Osteocyte (in vitro differentiated cells): ENCODE measurements around the gene NFIX. TPM values are rescaled to one million over a fixed set of nuclear protein-coding genes. Genes with fewer than 3 reads are reported as not detected.

ENCODE experiments used
- DNase-seq: peaks from one replicate; pipeline ENCODE4 v3.0.0; 2021; ENCODE audit warnings: mixed read lengths; ENCODE audit not compliant: unreplicated experiment; ENCODE audit errors: extremely low spot score
- H3K27ac Mint-ChIP-seq: one replicate; pipeline ENCODE4 v1.8.0; 2021; ENCODE audit warnings: mild to moderate bottlenecking, mixed read lengths; ENCODE audit not compliant: unreplicated experiment
- H3K27me3 Mint-ChIP-seq: one replicate; pipeline ENCODE4 v1.8.0; 2021; ENCODE audit warnings: mixed read lengths; ENCODE audit not compliant: unreplicated experiment
- H3K36me3 Mint-ChIP-seq: one replicate; pipeline ENCODE4 v1.8.0; 2021; ENCODE audit warnings: mixed read lengths; ENCODE audit not compliant: unreplicated experiment
- H3K4me1 Mint-ChIP-seq: one replicate; pipeline ENCODE4 v1.8.0; 2021; ENCODE audit warnings: mixed read lengths; ENCODE audit not compliant: unreplicated experiment
- H3K4me3 Mint-ChIP-seq: one replicate; pipeline ENCODE4 v1.8.0; 2021; ENCODE audit warnings: mild to moderate bottlenecking, moderate library complexity, mixed read lengths; ENCODE audit not compliant: unreplicated experiment
- H3K9me3 Mint-ChIP-seq: one replicate; pipeline ENCODE4 v1.8.0; 2021; ENCODE audit warnings: mixed read lengths; ENCODE audit not compliant: unreplicated experiment
- CTCF ChIP-seq: fragments of 200-600 bp; sonication (generic); IDR thresholded peaks from 2 replicates; pipeline ENCODE4 v1.5.0; 2021; ENCODE audit warnings: antibody characterized with exemption, mild to moderate bottlenecking, moderate library complexity
- total RNA-seq: library from RNA; stranded (reverse); gene quantifications from 2 replicates; pipeline ENCODE4 v1.2.1, GENCODE V29; 2021

Gene NFIX
- total RNA-seq, 1 donor from 2014 or later: 87.0 TPM

DNA sequence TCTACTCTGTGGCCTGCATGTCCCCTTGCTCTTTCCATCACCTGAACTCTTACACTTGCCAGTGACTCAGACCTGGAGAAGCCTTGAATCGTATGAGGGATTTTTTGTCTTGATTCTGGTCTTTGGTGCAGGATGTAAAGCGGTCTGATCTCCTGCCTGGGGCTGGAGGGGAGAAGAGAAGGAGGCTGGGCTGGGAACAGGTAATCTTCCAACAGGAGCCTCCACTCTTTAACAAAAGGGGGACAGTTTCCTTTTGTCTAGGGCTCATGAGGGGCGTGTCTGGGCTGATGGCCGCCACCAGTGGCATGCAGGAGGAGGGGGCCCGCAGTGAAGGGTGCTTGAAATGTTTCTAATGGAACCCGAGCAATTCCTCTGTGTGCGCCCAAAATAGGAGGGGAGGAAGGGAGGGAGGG, 24.7 kb downstream of the NFIX start:
- TF ChIP-seq CTCF: no peak
- DNase-seq: no peak
- Mint-ChIP-seq H3K27me3 (peaks cover 68% of the 10 kb centered on the region), H3K4me1 (peaks cover 55% of the 10 kb centered on the region), H3K9me3 (no peaks in the 10 kb centered on the region), H3K36me3 (peaks cover 29% of the 10 kb centered on the region), H3K27ac (no peak overlapping the region), H3K4me3 (no peak overlapping the region)

DNA sequence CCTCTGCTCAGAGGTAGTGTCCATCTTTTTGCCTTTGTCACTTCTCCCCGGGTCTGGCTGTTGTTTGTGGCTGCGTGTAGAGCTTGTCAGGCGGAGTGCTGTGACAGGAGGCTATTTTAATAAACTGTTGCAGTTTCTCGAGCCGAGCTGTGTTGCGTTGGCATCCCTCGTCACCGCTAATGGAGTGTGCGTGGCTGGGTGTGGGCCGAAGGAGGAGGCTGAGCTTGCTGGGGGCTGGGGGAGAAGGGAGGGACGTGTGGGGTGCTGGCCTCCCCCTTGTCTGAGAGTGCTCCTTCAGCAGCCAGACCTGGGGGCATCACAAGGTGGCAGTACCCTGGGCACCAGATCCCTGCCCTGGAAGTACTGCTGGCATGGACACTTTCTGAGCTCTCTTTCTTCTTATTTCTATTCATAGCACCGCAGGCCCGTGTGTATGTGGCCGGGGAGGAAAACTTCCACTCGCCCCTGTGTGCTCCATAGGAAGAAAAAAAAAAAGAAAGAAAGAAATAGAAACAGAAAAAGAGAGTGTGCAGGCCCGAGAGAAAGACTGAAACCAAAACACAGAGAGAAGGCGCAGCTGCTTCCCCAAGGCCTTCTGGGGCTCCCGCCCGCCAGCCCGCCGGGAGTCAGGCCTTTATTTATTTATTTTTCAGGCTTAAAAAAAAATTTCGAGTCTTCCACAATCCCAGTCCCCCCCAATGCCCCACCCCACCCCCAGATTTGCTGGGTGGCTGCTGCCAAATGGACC, 27.0 kb downstream of the NFIX start:
- no peak for TF ChIP-seq CTCF
- H3K9me3 Mint-ChIP-seq: no peaks in the 10 kb centered on the region
- peaks cover 60% of the 10 kb centered on the region for H3K4me1 Mint-ChIP-seq
- H3K4me3 Mint-ChIP-seq: peak overlapping the region; percentile 70
- peaks cover 37% of the 10 kb centered on the region for H3K36me3 Mint-ChIP-seq
- no peak for DNase-seq
- peaks cover 67% of the 10 kb centered on the region for H3K27me3 Mint-ChIP-seq
- peak overlapping the region; percentile 94 for H3K27ac Mint-ChIP-seq

- Mint-ChIP-seq H3K4me1 (peaks cover 55% of the 10 kb centered on the region), H3K4me3 (peak overlapping the region; percentile 70), H3K27me3 (peaks cover 60% of the 10 kb centered on the region), H3K9me3 (no peaks in the 10 kb centered on the region), H3K36me3 (peaks cover 30% of the 10 kb centered on the region), H3K27ac (peak overlapping the region; percentile 94)
- DNase-seq: no peak
- TF ChIP-seq CTCF: no peak
Measured at GRCh38 chr19:13022859-13023636, 27.8 kb downstream of the NFIX start.

DNA sequence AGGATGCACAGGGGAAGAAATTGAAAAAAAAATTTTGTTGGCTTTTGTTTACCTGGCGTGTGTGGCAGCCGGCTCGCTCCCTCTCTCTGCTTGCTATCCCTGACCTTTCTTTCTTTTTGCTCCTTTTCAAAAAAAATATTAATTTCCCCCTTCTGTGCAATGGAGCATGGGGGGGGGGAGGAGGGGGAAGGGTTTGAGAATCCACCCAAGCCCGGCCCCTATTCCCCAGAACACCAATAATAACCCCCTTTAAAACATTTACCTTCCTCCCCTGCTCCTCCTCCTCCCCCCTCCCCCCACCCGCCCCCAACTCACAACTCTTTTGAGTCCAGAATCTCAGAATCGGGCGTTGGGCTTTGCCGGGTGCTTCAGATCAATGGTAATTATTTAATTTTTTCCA, 28.4 kb downstream of the NFIX start:
- H3K4me1 Mint-ChIP-seq: peaks cover 54% of the 10 kb centered on the region
- no peaks in the 10 kb centered on the region for H3K9me3 Mint-ChIP-seq
- no peak for DNase-seq
- H3K27me3 Mint-ChIP-seq: peaks cover 56% of the 10 kb centered on the region
- TF ChIP-seq CTCF: no peak
- H3K27ac Mint-ChIP-seq: peak overlapping the region; percentile 94
- H3K36me3 Mint-ChIP-seq: peaks cover 33% of the 10 kb centered on the region
- peak overlapping the region; percentile 75 for H3K4me3 Mint-ChIP-seq
